Amniotic epithelial cell (primary cell): ENCODE measurements around the gene CHCHD3.
"Not testable (repeated sequence)": the region's sequence is repeated elsewhere in the genome, so short reads cannot be mapped to it uniquely, and the experiment has no call there.

Source experiments
- DNase-seq: peaks from one replicate; pipeline ENCODE4 v3.0.0-alpha.2; 2010; ENCODE audit warnings: low read depth

Gene CHCHD3

GRCh38 chr7:132902294-132902693 is 179.6 kb downstream of the CHCHD3 start:
- not testable (repeated sequence) for DNase-seq

GRCh38 chr7:132901241-132901640 is 180.6 kb downstream of the CHCHD3 start:
- DNase-seq = peak; percentile 20

GRCh38 chr7:132899833-132900232 is 182.1 kb downstream of the CHCHD3 start:
- DNase-seq = no peak

GRCh38 chr7:132898641-132899175 is 183.2 kb downstream of the CHCHD3 start:
- DNase-seq = not testable (repeated sequence)

- no peak for DNase-seq
Observed at GRCh38 chr7:132897093-132897687, 184.7 kb downstream of the CHCHD3 start.

- peak; percentile 21 for DNase-seq
Observed at GRCh38 chr7:132895231-132895630, 186.7 kb downstream of the CHCHD3 start.

- DNase-seq = no peak
Observed at GRCh38 chr7:132893560-132893959, 188.3 kb downstream of the CHCHD3 start.

GRCh38 chr7:132892744-132893143 is 189.1 kb downstream of the CHCHD3 start:
- not testable (repeated sequence) for DNase-seq

GRCh38 chr7:132891554-132891953 is 190.3 kb downstream of the CHCHD3 start:
- no peak for DNase-seq

- DNase-seq = no peak
Observed at GRCh38 chr7:132882714-132883428, 199.0 kb downstream of the CHCHD3 start.

GRCh38 chr7:132881317-132881716 is 200.6 kb downstream of the CHCHD3 start:
- no peak for DNase-seq

GRCh38 chr7:132879579-132879978 is 202.3 kb downstream of the CHCHD3 start:
- DNase-seq = no peak

- DNase-seq = no peak
Observed at GRCh38 chr7:132878204-132878919, 203.5 kb downstream of the CHCHD3 start.

- no peak for DNase-seq
Observed at GRCh38 chr7:132877573-132877972, 204.3 kb downstream of the CHCHD3 start.

- no peak for DNase-seq
Observed at GRCh38 chr7:132876576-132876975, 205.3 kb downstream of the CHCHD3 start.

GRCh38 chr7:132872034-132872433 is 209.9 kb downstream of the CHCHD3 start:
- no peak for DNase-seq

GRCh38 chr7:132871419-132871818 is 210.5 kb downstream of the CHCHD3 start:
- no peak for DNase-seq

GRCh38 chr7:132869166-132869861 is 212.6 kb downstream of the CHCHD3 start:
- DNase-seq = no peak

- DNase-seq = no peak
Observed at GRCh38 chr7:132866551-132866950, 215.3 kb downstream of the CHCHD3 start.

GRCh38 chr7:132866144-132866531 is 215.8 kb downstream of the CHCHD3 start:
- peak; percentile 39 for DNase-seq

GRCh38 chr7:132865366-132866143 is 216.3 kb downstream of the CHCHD3 start:
- DNase-seq = no peak
